ES-I3 (cell line): Measurements from ENCODE around the gene ARHGAP42.

Experiments used
- H3K36me3 ChIP-seq: 2 replicates; pipeline ENCODE4 v1.6.1; 2013; ENCODE audit warnings: mild to moderate bottlenecking, low read length, control low read depth, moderate library complexity; ENCODE audit not compliant: insufficient read depth
- H3K4me1 ChIP-seq: 2 replicates; pipeline ENCODE4 v1.6.1; 2013; ENCODE audit warnings: mild to moderate bottlenecking, control low read depth, low read length; ENCODE audit not compliant: insufficient read depth
- H3K9ac ChIP-seq: 2 replicates; pipeline ENCODE4 v1.6.1; 2013; ENCODE audit warnings: low read depth, mild to moderate bottlenecking, low read length, moderate library complexity
- H3K9me3 ChIP-seq: 2 replicates; pipeline ENCODE4 v1.6.1; 2013; ENCODE audit warnings: mild to moderate bottlenecking, low read length, moderate library complexity; ENCODE audit not compliant: control insufficient read depth, insufficient read depth

The ARHGAP42 gene

GRCh38 chr11:100719362-100719761, 32.3 kb downstream of the ARHGAP42 start:
- H3K9ac ChIP-seq = no peak overlapping the region

GRCh38 chr11:100719809-100720221, 32.7 kb downstream of the ARHGAP42 start:
- Histone ChIP-seq H3K9ac (no peak overlapping the region), H3K4me1 (peaks cover 23% of the 10 kb centered on the region), H3K9me3 (no peaks in the 10 kb centered on the region), H3K36me3 (no peaks in the 10 kb centered on the region)

More at GRCh38 chr11:100719362-100719761, 32.3 kb downstream of the ARHGAP42 start:
- no peaks in the 10 kb centered on the region for H3K9me3 ChIP-seq
- no peaks in the 10 kb centered on the region for H3K36me3 ChIP-seq
- peaks cover 23% of the 10 kb centered on the region for H3K4me1 ChIP-seq

DNA sequence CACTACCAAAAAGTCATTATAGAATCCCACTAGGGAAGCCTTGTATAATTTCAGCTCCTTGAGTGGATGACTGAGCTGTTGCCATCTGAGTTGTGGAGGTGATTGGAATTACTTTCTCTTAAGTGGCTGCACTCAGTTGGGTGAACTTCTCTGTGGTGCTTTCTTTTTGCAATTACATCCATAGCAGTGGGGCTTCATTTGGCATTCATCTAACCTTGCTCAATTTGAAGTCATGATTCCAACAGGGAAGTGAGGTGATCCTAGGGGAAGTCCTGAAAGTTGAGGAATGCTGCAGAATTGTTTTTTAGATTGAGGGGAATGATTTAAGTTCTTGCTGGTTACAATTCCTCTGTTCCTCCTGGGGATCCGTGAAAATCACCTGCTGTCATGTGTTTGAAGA, 39.6 kb downstream of the ARHGAP42 start:
- H3K4me1 ChIP-seq = peaks cover 31% of the 10 kb centered on the region
- H3K9me3 ChIP-seq = no peaks in the 10 kb centered on the region
- no peaks in the 10 kb centered on the region for H3K36me3 ChIP-seq
- no peak overlapping the region for H3K9ac ChIP-seq

GRCh38 chr11:100727410-100727809, 40.3 kb downstream of the ARHGAP42 start:
- Histone ChIP-seq H3K36me3 (no peaks in the 10 kb centered on the region), H3K9me3 (no peaks in the 10 kb centered on the region), H3K9ac (no peak overlapping the region), H3K4me1 (peaks cover 31% of the 10 kb centered on the region)

DNA sequence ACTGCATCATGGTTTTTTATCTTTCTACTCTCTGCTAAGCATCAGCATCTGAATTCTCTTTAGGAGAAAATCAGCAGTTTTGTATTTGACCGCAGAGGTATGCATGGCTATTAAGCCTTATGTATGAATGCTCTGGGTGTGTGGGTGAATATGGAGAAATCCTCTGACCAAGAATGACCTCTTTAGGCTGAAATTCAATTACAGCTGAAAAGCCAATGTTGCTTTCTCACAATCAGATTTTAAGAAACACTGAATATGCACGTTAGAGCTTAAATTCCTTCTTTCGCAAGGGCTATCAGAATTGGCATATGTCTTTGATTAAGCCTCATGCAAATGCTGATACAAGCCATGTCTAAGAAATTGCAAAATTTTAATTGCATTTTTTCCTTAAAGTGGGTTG, 43.2 kb downstream of the ARHGAP42 start:
- Histone ChIP-seq H3K4me1 (peaks cover 36% of the 10 kb centered on the region), H3K9me3 (no peaks in the 10 kb centered on the region), H3K36me3 (no peaks in the 10 kb centered on the region), H3K9ac (no peak overlapping the region)

DNA sequence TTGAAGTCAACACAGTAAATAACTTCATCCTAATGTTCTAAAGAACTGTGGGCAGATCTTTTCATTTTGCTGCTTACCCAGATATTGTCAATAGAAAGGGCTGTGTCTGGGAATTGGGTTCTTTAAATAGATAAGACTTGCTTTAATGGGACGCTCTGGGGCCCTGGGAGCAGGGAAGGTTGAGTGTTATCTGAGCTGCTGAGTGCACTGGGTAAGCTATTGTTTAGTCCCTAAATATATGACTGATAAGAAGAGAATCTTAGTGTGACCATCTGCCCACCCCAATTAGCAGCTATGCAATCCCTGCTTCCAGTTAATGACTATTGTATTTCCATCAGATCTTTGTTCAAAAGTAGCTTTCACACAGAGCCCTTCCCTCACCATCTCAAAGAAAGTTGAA, 44.4 kb downstream of the ARHGAP42 start:
- Histone ChIP-seq H3K9ac (no peak overlapping the region), H3K9me3 (no peaks in the 10 kb centered on the region), H3K36me3 (no peaks in the 10 kb centered on the region), H3K4me1 (peaks cover 35% of the 10 kb centered on the region)

DNA sequence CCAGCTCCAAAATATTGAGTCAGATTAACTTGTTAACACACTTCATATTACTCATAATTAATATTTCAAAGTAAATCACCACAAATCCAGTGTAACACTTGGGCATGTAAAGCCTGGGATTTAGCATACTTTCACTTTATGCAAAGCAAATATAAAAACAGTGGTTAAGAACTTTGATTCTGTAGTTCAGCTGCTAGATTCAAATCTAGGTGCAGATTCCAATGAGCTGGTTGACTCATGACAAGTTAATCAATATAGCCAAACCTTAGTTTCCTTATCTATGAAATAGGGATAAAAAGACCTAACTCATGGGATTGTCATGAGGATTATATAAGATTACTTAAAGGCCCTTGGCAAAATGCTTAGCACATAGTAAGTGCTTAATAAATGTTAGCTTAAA, 45.9 kb downstream of the ARHGAP42 start:
- Histone ChIP-seq H3K36me3 (no peaks in the 10 kb centered on the region), H3K4me1 (peaks cover 20% of the 10 kb centered on the region), H3K9me3 (no peaks in the 10 kb centered on the region)

DNA sequence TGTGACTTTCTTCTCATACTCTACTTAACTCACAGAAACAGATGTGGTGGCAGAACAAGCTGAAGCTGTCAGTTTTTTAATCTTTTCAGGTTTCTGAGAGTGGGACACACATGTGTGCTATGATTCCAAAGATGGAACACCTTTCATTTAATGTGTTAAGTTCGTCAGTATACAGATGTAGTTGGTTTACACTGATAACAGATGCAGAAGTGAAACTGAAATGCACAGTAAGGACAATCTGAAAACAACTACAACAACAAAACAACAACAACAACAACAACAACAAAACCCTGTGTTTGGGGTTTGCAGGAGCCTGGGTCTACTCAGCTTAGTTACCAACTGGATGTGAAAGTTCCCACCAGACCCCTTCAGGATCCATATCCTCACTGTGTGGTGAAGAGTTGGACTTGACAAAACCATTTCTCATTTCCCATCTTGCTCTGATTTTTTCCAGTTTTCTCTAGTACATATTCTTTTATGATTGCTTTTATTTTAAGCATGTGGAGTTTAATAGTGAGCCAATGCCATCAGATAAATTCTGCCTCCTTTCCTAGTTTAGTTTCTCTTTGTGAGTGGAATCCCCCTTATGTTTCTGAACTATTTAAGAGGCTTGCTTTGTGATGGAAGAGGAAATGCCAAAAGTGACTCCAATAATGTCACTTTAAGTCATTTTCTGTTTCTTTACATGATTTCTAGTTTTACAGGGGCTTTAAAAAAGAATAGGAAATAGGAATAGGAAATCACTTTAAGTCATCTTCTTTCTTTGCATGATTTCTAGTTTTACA, 47.8 kb downstream of the ARHGAP42 start:
- Histone ChIP-seq H3K9ac (no peak overlapping the region), H3K9me3 (no peaks in the 10 kb centered on the region), H3K4me1 (peaks cover 27% of the 10 kb centered on the region), H3K36me3 (no peaks in the 10 kb centered on the region)

More for the DNA sequence above, 45.9 kb downstream of the ARHGAP42 start:
- no peak overlapping the region for H3K9ac ChIP-seq

- no peaks in the 10 kb centered on the region for H3K36me3 ChIP-seq
- no peaks in the 10 kb centered on the region for H3K9me3 ChIP-seq
- H3K9ac ChIP-seq = no peak overlapping the region
- H3K4me1 ChIP-seq = peaks cover 32% of the 10 kb centered on the region
Observed at GRCh38 chr11:100735949-100736675, 49.0 kb downstream of the ARHGAP42 start.

DNA sequence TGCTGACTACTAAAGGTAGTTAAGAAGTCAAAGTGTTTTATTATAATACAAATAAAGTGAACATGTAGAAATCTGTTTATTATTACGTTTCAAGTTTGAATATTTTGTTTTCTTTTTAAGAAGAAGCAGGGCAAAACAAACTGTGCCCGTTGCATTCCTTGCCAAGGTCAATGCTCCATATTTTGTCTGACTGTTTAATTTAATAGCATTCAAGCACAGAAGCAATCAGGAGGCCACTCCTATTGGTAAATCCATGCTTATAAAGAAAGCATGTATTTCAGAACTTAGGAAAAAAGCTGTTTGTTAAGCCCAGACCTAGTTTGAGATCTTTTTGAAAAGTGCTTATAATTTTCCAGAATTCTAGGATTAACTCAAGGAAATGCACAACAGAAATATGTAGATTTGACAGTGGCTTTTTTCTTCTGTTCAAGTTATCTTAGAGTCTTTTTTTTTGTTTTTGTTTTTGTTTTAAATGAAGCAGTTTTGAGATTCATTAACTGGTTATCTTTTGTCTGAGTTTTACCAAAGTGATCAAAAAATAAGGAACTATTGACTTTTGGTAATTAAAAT, 51.7 kb downstream of the ARHGAP42 start:
- H3K9ac ChIP-seq = no peak overlapping the region
- H3K36me3 ChIP-seq = no peaks in the 10 kb centered on the region
- no peaks in the 10 kb centered on the region for H3K9me3 ChIP-seq
- peaks cover 48% of the 10 kb centered on the region for H3K4me1 ChIP-seq

DNA sequence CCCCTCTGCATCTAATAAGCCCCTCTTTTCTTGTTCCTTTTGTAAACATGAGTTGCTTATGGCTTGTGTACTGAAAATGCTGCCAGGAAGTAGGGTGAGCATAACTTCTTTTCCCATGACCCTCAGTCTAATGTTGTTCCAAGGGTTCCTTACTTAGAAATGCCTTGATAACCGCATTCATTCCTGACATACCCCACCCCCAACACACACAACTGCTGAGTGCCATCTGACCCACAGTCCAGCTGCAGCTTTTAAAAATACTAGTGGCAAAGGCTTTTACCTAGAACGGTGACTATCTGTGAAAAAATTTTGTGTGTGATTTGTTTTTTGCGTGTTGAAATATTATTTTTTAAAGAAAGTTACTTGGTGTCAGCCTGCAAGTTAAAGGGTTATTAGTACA, 52.6 kb downstream of the ARHGAP42 start:
- Histone ChIP-seq H3K9ac (no peak overlapping the region), H3K36me3 (no peaks in the 10 kb centered on the region), H3K9me3 (no peaks in the 10 kb centered on the region), H3K4me1 (peaks cover 48% of the 10 kb centered on the region)

- peaks cover 43% of the 10 kb centered on the region for H3K4me1 ChIP-seq
- no peaks in the 10 kb centered on the region for H3K9me3 ChIP-seq
- no peaks in the 10 kb centered on the region for H3K36me3 ChIP-seq
- H3K9ac ChIP-seq = no peak overlapping the region
Observed at GRCh38 chr11:100740440-100740839, 53.4 kb downstream of the ARHGAP42 start.

- Histone ChIP-seq H3K9ac (no peak overlapping the region), H3K9me3 (no peaks in the 10 kb centered on the region), H3K36me3 (no peaks in the 10 kb centered on the region), H3K4me1 (peaks cover 38% of the 10 kb centered on the region)
Observed at GRCh38 chr11:100741866-100742625, 55.0 kb downstream of the ARHGAP42 start.

GRCh38 chr11:100746448-100746847, 59.4 kb downstream of the ARHGAP42 start:
- H3K9me3 ChIP-seq = peaks cover 12% of the 10 kb centered on the region
- H3K4me1 ChIP-seq = peaks cover 13% of the 10 kb centered on the region
- no peaks in the 10 kb centered on the region; the same call in 1 of the 2 replicates for H3K36me3 ChIP-seq
- no peak overlapping the region for H3K9ac ChIP-seq
